NCI-H187 treated with DMSO at 0.1 percent for 48 hours (cell line): ENCODE data around the gene CNNM3.
A peak's percentile ranks its signal among the peaks of the same experiment; 100 is the strongest.
"Not testable (repeated sequence)": the region's sequence is repeated elsewhere in the genome, so short reads cannot be mapped to it uniquely, and the experiment has no call there.

ENCODE experiments used
- DNase-seq: peaks from one replicate; lab custom pipeline; 2025; lab: John Stamatoyannopoulos, UW

CNNM3 gene

DNA sequence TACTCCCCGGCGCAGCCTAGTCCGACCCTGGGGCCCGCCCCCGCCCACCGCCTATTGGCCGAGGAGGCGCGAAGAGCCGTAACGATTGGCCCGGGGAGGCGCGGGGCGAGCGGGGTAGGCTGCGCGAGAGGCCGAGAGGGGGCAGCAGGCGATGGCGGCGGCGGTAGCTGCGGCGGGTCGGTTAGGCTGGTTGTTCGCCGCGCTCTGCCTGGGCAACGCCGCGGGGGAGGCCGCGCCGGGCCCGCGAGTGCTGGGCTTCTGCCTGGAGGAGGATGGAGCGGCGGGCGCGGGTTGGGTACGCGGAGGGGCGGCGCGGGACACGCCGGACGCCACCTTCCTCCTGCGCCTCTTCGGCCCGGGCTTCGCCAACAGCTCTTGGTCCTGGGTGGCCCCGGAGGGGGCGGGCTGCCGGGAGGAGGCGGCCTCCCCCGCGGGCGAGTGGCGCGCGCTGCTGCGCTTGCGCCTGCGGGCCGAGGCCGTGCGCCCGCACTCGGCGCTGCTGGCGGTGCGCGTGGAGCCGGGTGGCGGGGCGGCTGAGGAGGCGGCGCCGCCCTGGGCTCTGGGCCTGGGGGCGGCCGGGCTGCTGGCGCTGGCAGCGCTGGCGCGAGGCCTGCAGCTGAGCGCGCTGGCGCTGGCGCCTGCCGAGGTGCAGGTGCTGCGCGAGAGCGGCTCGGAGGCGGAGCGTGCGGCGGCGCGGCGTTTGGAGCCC is at the start of gene CNNM3:
Gene CNNM3, plus strand, starts transcription at position 142 of the 709 bp plus-strand sequence. Its CDS starts 10 bp downstream, at position 152.
- DNase-seq: peak; percentile 57

GRCh38 chr2:96767135-96767871 is 48.8 kb upstream of the CNNM3 start:
- DNase-seq: no peak

GRCh38 chr2:96768083-96768561 is 47.9 kb upstream of the CNNM3 start:
- DNase-seq: no peak

DNA sequence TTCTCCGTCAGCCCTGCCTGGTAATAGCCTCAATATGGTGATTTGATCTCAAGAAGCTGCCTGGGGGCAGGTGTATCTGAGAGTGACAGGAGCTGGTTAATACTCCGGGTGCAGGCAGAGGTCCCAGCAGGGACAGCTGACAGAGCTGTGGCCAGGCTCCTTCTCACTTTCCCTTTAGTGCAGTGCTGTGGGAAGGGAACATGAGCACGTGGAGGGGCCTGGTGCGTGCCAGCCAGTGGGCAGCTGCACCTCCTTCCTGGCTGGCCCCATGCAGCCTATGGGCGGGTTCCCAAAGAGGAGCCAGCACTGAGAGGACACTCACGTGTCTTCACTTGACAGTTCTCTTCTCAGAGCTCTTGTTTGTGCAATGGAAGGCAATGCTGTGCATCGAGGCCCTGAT is 46.3 kb upstream of the CNNM3 start:
- DNase-seq: no peak

DNA sequence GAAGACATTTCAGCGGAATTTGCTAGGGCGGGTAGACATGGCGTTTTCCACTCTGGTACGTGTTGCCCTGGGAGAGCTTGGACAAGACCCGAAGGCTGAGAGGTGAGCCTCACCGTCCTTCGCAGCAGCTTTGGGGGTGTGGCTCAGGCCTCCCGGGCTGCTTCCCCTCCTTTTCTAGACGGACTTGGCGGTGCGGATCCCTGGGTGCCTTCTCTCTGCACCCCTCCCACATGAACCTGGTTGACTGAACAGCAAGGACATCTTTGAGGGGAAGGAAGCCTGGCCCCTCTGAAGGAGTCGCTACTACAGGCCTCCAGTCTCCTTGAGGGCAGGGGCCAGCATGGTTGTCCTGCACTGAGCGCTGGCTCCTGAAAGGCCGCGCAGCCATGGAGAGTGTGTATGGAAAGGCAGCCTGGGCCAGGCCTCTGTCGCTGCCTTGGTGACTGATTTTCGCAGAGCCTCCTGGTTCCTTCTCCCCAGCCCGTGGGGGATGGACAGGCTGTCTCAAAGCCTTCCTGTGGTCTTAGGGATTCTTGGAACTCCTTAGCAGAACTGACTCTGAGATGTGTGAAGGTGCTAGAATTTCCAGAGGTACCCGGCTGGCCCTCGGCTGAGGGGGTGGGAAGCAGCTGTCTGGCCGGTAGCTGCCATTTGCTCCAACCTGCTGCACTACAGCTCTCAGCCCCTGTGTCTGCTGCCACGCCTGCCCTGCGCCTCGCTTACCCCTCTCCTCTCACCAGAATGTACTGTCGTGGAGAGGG is 45.4 kb upstream of the CNNM3 start:
- no peak for DNase-seq

- no peak for DNase-seq
Observed at GRCh38 chr2:96771796-96772618, 44.1 kb upstream of the CNNM3 start.

- no peak for DNase-seq
Observed at GRCh38 chr2:96772903-96773671, 43.0 kb upstream of the CNNM3 start.

- peak; percentile 43 for DNase-seq
Observed at GRCh38 chr2:96773922-96774321, 42.1 kb upstream of the CNNM3 start.

GRCh38 chr2:96775160-96775559 is 40.9 kb upstream of the CNNM3 start:
- DNase-seq: no peak

- DNase-seq: no peak
Observed at GRCh38 chr2:96783388-96783787, 32.7 kb upstream of the CNNM3 start.

DNA sequence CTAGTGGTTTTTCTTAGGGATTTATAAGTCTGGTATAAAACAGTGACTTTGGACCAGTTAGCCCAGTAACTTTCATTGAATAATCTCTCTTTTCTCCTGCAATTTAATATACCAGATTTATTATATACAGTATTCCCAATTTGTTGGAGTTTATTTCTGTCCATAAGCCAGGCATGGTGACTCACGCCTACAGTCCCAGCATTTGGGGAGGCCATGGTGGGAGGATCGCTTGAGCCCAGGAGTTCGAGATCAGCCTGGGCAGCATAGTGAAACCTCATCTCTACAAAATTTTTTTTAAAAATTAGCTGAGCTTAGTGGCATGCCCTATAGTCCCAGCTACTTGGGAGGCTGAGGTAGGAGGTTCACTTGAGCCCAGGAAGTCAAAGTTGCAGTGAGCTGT is 28.7 kb upstream of the CNNM3 start:
- DNase-seq: no peak

- peak; percentile 36 for DNase-seq
Observed at GRCh38 chr2:96788442-96789244, 27.4 kb upstream of the CNNM3 start.

DNA sequence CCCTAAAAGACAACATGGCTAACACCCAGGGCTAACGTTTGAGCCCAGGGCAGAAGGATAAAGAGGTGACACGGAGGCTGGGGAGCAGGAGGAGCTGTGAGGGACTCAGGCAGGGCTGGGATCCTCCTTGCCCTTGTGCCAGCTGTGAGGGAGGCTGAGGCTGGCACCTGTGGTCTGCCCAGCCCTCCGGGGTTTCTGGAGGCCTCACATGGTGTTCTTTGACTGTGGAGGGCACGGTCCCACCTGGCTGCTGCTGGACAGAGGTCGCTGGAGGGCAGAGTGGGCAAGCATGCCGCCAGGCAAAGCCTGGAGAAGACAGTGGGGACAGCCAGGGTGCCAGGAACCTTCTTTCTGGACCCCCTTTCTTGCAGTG is 26.8 kb upstream of the CNNM3 start:
- DNase-seq: no peak

- no peak for DNase-seq
Observed at GRCh38 chr2:96792772-96793749, 23.0 kb upstream of the CNNM3 start.

- DNase-seq: no peak
Observed at GRCh38 chr2:96795076-96795475, 21.0 kb upstream of the CNNM3 start.

GRCh38 chr2:96796497-96796896 is 19.6 kb upstream of the CNNM3 start:
- not testable (repeated sequence) for DNase-seq

DNA sequence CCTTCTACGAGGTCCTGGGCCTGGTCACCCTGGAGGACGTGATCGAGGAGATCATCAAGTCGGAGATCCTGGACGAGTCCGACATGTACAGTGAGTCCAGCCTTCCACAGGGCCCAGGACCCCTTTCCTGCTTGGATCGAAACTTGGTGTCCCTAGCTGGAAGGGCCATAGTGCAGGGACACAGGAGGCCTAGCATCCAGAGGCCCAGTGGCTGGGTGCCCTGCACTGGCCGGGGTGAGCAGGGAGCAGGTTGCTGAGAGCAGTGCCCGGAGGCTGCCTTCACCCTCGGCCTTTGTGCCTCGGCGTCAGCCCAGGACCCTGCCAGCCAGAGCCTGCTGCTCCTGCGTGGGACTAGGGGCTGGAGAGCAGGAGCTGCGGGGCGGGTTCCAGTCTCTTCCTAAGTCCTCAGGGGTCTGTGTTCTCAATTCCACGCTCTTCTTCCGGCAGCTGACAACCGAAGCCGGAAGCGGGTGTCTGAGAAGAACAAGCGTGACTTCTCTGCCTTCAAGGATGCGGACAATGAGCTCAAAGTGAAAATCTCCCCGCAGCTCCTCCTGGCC is 18.9 kb upstream of the CNNM3 start:
- no peak for DNase-seq

- peak; percentile 9 for DNase-seq
Observed at GRCh38 chr2:96798733-96799622, 17.1 kb upstream of the CNNM3 start.
